ENCODE measurements around the gene JAG1.

The JAG1 gene

DNA sequence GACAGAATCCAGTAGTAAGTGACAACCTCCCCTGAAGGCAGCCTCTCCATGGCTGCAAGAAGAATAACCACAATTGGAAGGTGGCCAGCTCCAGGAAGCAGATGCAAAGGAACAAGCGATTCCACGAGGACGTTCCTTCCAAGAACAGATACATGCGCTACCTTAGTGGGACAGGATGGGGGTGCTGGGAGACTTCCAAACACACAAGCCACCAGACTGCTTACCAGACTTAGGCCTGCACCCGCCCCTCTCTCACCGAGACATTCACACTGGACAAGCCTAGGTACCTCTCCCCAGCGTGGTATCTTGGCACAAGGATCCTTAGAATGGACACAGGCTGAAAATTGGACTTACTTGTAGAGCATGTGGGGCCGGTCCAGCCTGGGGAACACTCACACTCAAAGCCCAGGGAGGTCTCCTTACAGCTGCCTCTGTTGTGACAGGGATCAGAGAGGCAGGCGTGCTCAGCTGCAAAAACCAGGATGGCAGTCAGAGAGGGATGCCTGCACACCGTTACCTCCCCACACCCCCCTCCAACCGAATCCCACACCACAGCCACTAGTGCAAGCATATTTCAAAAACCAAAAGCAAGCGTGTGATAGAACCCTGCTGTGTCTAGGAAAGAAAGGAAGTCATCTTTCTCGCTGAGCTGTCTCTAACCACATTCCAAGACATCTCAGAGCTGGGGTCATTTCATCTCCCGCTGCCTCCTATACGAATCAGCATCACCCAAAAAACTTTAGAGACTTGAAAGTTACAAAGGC is 22.4 kb downstream of the JAG1 start:
- DNase-seq: no peak

- no peak for DNase-seq
Measured at GRCh38 chr20:10649797-10650160, 24.0 kb downstream of the JAG1 start.

DNA sequence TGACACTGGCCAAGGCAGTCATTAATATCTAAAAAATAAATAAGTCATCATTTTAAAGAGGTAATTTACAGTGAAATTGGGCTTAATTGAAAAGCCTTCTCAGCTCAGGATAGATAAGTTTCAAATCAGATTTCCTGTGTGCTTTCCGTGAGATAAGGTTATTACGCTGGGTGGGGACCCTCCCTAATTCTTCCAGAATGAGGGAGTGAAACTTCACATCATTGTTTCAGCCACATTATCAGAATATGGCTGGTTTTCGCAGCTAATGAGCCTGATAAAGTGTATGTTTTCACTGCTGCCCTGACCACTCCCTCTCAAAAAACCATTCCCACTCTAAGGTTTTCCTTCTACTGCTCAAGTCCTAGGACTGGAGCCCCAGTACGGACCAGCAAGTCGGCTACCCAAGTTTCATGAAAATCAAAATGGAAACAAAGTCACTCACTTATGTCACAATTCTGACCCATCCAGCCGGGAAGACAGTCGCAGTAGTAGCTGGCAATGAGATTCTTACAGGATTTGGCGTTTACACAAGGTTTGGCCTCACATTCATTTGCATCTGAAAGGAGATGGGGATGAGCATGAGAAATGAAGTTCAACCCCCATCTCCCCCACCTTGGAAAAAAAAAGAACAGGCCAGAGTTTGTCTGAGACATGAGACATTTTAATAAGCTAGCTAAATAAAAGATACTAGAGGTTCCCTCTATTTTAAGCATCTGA is 24.6 kb downstream of the JAG1 start:
- DNase-seq: no peak

GRCh38 chr20:10648651-10649050 is 25.1 kb downstream of the JAG1 start:
- no peak for DNase-seq

DNA sequence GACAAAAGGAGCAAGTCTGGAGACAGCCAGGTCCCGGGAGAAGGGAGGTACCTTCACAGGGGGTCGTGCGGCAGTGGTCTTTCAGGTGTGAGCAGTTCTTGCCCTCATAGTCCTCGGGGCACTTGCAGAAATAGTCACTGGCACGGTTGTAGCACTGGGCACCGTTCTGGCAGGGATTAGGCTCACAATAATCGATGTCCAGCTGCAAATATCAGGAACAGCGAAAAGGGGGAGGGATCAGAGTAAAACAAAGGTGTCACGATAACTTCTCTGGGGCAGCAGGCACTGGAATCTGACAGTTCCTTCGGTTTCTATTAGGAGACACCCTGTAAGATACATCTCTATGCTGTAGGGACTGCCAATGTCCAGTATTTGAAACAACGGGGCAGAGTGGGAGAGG is 25.9 kb downstream of the JAG1 start:
- DNase-seq: no peak

GRCh38 chr20:10647471-10647870 is 26.3 kb downstream of the JAG1 start:
- DNase-seq: no peak

GRCh38 chr20:10646886-10647420 is 26.8 kb downstream of the JAG1 start:
- DNase-seq: no peak

DNA sequence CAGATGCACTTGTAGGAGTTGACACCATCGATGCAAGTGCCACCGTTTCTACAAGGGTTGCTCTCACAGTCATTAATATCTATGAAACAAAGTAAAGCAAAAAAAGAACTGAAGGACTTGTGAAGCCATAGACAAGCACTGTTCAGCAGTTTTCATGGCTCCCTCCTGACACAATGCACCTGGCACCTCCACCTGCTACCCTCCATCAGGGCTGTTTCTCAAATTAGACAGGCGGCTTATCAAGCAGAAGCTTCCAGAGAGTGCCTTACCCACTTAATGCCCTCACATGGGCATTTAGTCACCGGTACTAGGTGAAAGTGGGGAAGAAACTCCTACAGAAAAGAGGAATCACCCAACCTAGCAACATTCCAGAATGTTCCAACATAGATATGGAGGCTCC is 27.8 kb downstream of the JAG1 start:
- DNase-seq: no peak

DNA sequence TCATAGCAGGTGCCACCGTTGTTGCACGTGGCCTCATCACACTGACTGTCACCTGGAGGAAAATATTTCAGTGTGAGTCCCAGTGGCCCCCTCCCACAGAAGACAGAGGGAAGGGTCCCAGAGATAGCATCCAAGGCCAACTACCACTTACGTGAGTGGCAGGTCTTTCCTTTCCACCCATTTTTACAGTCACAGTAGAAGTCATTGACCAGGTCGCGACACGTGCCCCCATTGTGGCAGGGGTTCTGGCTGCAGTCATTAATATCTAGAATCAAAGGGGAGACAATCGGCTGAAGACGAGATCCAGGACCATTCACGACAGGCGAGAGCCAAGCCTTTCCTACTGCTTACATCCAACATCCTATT is 28.6 kb downstream of the JAG1 start:
- no peak for DNase-seq

DNA sequence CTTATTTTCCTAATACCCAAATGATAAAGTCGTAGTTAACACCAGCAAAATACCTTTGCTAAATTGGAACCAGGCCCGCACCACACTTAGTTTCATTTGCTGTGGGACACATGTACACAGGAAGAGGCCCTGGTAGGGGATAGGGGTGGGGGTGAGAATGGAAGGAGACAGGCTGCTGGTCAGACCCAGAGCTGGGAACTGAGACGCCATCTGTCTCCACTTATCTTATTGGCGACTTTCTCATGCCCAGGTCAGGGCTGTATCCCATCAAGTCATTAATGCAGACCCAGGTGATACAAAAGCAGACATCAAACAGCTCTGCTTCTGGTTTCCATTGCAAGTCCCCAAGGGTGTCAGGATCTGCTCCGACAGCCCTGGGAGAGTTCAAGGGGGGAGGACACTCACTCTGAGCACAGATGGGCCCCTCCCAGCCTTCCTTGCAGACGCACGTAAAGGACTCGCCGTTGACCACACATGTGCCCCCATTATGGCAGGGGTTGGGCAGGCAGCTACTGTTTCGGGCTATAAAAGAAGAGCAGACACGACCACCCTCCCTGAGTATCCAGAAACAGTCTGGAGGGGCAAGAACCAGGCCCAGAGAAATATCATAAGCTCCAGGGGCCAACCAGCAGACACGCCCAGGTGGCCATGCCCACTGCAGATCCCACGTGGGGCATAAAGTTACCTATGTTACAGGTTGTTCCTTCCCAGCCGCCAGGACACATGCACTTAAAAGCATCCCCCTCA is 29.2 kb downstream of the JAG1 start:
- DNase-seq: no peak

- DNase-seq: no peak
Measured at GRCh38 chr20:10643560-10643873, 30.3 kb downstream of the JAG1 start.

DNA sequence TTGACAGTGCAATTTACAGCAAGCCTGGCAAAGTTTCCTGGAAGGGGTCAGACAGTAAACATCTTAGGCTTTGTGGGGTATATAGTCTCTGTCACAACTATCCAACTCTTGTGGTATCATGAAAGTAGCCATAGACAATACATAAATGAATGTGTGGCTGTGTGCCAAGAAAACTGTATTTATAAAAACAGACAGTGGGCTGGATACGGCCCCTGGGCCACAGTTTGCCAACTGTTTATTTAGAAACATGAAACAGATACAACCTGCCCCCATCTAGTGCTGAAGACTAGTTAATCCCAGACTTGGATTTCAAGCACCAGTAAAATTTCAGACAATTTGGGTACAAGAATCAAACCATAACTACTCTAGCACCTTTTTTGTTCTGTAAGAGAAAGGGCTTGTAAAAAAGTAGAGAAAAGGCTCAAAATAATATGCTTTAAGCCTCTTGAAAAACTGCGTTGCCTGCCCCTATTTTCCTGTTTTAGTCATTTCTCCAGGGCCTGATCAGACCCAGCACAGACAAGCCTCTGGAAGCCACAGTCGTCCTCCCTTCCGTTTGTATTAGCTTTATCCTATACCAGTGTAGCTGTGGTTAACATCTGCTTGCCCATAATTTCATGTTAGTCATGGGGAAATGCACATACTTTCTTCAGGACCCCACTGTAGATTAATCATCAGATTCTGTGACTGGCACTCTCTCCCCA is 30.8 kb downstream of the JAG1 start:
- no peak for DNase-seq

DNA sequence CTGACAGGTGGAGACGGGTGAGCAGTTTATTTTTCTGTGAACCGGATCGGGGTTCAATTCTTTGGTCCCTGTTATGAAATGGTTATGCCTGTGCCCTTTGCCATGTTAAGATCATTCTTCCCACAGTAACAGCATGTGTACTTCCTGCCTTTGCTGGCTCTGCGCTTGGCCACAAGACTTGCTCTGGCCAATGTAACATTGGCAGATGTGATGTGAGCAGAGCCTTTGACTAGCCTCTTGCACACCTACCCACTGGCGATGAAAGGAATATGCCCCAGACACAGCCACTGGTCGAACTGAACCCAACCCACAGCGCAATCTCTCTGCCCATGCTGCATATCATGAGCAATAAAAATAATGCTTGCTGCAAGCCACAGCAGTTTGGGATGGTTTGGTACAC is 31.9 kb downstream of the JAG1 start:
- DNase-seq: no peak

DNA sequence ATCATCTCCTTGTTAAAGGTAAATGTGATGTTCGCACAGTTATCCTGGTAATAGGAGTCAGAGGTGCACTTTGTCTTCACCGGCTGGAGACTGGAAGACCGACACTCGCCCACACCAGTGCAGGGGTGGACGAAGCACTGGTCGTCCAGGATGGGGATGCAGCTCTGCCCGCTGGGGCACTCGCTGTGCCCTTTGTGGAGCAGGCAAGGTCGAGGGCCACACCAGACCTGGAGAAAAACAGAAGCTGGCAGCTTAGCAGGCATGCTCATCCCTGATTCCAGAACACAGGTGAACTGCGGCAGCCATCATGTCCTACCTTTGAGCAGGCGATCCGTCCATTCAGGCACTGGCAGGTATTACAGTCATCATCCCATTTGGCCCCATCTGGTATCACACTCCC is 32.3 kb downstream of the JAG1 start:
- no peak for DNase-seq

- DNase-seq: no peak
Measured at GRCh38 chr20:10640897-10641296, 32.9 kb downstream of the JAG1 start.

DNA sequence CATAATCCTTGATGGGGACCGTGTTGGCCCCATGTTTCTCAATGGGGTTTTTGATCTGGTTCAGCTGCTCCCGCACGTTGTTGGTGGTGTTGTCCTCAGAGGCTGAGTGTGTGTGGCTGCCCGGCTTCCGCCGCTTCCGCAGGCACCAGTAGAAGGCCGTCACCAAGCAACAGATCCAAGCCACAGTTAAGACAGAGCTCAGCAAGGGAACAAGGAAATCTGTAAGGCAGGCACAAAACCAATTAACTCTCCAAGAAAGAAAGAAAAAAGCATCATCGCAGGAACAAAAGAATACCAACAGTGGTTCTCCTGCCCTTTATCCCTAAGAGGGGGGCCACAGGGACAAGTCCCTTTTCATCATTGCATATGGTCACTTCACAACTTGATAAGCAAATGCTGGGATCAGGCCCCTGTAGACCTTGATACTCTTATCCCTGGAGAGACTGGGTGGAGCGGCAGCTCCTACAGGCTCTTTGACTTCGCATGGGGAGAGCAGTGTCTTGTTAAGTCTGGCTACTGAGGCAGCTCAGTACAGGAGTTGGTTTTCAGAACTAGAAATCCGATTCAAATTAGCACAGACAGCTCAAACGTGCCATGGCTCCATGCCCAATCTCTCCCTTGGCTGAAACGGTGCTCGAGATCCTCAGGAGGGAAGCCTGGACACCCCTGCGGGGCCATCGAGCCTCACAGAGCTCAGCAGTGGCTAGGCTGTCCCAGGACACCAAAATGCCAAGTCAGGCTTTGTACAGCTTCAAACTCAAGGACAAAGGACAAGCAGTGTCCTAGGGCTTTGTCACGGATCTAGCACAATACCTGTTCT is 33.9 kb downstream of the JAG1 start:
- DNase-seq: no peak

DNA sequence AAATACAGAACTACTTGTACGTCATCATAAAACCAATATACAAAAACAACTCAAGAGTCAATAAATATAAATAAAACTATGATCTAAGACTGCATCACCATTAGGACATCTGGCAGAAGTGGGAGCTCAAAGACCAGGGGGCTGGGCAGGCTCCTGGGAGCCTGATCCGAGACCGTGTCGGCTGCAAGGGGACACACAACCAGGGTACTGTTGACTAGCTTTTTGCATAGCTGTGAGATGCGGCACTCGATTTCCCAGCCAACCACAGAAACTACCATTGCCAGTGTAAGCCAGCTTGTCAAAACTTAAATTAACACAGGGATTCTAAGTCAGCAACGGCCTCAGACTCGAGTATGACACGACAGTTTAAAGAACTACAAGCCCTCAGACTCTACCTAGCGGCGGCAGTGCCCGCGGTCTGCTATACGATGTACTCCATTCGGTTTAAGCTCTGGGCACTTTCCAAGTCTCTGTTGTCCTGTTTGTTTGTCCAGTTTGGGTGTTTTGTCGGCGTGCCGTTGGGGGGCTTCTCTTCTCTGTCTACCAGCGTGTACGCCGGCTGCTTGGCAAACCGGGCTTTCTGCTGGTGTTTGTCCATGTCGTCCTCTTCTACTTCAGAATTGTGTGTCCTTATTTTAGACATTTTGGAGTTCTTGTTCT is 34.6 kb downstream of the JAG1 start:
- no peak for DNase-seq

DNA sequence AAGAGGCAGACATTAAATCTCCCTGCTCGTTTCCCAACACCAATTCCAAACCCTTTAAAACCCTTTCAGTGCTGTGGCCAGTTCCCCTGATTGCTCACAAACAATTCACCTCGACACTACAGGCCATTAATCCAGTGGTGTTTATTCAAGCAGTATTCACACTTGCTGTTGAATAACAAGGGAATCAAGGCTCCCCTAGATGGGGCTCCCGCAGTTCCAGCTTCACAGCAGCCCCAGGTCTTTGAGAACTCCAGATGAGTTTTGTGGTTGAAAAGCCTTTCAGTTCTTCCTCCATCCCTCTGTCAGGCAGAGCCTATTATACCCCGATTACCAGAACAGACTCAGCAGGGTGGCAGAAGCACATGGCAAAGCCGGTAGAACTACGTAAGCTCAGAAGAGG is 36.2 kb downstream of the JAG1 start:
- no peak for DNase-seq

- DNase-seq: no peak
Measured at GRCh38 chr20:10637031-10637559, 36.7 kb downstream of the JAG1 start.

DNA sequence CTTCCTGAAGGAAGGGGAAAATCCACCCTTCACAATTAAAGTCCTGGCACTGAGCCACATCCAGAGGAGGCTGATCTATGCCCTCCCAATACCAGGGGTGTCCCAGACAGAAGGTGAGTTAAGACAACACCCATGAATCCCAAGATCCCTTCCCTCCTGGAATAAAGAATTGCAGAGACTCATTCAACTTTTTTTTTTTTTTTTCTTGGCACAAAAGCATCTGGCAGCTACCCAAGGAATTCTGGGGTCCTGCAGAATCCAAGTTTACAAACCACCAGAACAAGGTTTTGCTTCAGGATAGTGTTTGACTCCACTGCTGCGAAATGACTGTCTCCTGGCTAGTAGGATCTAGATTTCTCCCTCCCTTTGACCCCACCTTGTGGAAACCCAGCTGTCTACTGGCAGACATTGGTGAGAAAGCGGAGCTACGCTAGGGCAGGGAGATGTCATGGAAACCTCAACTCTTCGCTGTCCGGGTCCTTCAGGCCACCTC is 37.4 kb downstream of the JAG1 start:
- DNase-seq: no peak

- DNase-seq: no peak
Measured at GRCh38 chr20:10635476-10636208, 38.2 kb downstream of the JAG1 start.
